H9 (cell line): ENCODE data around the gene TENM4. TPM values are rescaled to one million over a fixed set of nuclear protein-coding genes. Genes with fewer than 3 reads are reported as not detected.

Experiments used
- DNase-seq: peaks from one replicate; pipeline ENCODE4 v3.0.0-alpha.2; 2017
- H2AFZ ChIP-seq: one replicate; pipeline ENCODE4 v1.6.1; 2013; ENCODE audit warnings: mild to moderate bottlenecking, low read length, control low read depth, moderate library complexity
- H2AK5ac ChIP-seq: 2 replicates; pipeline ENCODE4 v1.6.1; 2013; ENCODE audit warnings: low read length, control low read depth, mixed read lengths; ENCODE audit not compliant: insufficient read length
- H2BK120ac ChIP-seq: one replicate; pipeline ENCODE4 v1.6.1; 2013; ENCODE audit warnings: low read depth, mild to moderate bottlenecking, low read length, control low read depth, inconsistent platforms; ENCODE audit not compliant: poor library complexity, severe bottlenecking
- H2BK12ac ChIP-seq: 2 replicates; pipeline ENCODE4 v1.6.1; 2013; ENCODE audit warnings: low read length, control low read depth, mixed read lengths, low read depth; ENCODE audit not compliant: insufficient read length
- H2BK15ac ChIP-seq: 2 replicates; pipeline ENCODE4 v1.6.1; 2013; ENCODE audit warnings: low read depth, low read length, control low read depth
- H2BK20ac ChIP-seq: one replicate; pipeline ENCODE4 v1.6.1; 2013; ENCODE audit warnings: low read depth, mild to moderate bottlenecking, low read length, control low read depth, inconsistent platforms; ENCODE audit not compliant: poor library complexity, severe bottlenecking
- H2BK5ac ChIP-seq: 2 replicates; pipeline ENCODE4 v1.6.1; 2013; ENCODE audit warnings: low read length, control low read depth, mixed read lengths; ENCODE audit not compliant: insufficient read length
- H3K14ac ChIP-seq: 2 replicates; pipeline ENCODE4 v1.6.1; 2013; ENCODE audit warnings: low read length, control low read depth; ENCODE audit not compliant: insufficient read depth
- H3K18ac ChIP-seq: 2 replicates; pipeline ENCODE4 v1.6.1; 2013; ENCODE audit warnings: low read depth, mild to moderate bottlenecking, mixed read lengths, low read length, control low read depth; ENCODE audit not compliant: insufficient read length
- H3K23ac ChIP-seq: 2 replicates; pipeline ENCODE4 v1.6.1; 2013; ENCODE audit warnings: low read length, control low read depth, mixed read lengths, low read depth; ENCODE audit not compliant: insufficient read length
- H3K23me2 ChIP-seq: 2 replicates; pipeline ENCODE4 v1.6.1; 2013; ENCODE audit warnings: low read depth, mild to moderate bottlenecking, mixed read lengths, low read length, control low read depth; ENCODE audit not compliant: insufficient read length, poor library complexity, severe bottlenecking
- H3K27ac ChIP-seq: 2 replicates; pipeline ENCODE4 v1.5.1; 2013; ENCODE audit warnings: low read length, control low read depth, mixed read lengths, low read depth; ENCODE audit not compliant: insufficient read length
- H3K27me3 ChIP-seq: 2 replicates; pipeline ENCODE4 v1.6.1; 2013; ENCODE audit warnings: low read length, control low read depth, inconsistent platforms; ENCODE audit not compliant: insufficient read depth
- H3K4ac ChIP-seq: 2 replicates; pipeline ENCODE4 v1.6.1; 2013; ENCODE audit warnings: low read depth, mild to moderate bottlenecking, control low read depth, inconsistent platforms, low read length, moderate library complexity
- H3K4me1 ChIP-seq: 2 replicates; pipeline ENCODE4 v1.6.1; 2013; ENCODE audit warnings: low read length, control low read depth, inconsistent platforms; ENCODE audit not compliant: insufficient read depth
- H3K4me2 ChIP-seq: 2 replicates; pipeline ENCODE4 v1.6.1; 2013; ENCODE audit warnings: low read length, control low read depth, mixed read lengths; ENCODE audit not compliant: insufficient read length, insufficient read depth
- H3K56ac ChIP-seq: 2 replicates; pipeline ENCODE4 v1.6.1; 2013; ENCODE audit warnings: low read depth, mild to moderate bottlenecking, mixed read lengths, low read length, control low read depth; ENCODE audit not compliant: insufficient read length
- H3K79me1 ChIP-seq: 2 replicates; pipeline ENCODE4 v1.6.1; 2013; ENCODE audit warnings: low read depth, mild to moderate bottlenecking, moderate library complexity, low read length, control low read depth, inconsistent platforms; ENCODE audit not compliant: insufficient read depth, poor library complexity, severe bottlenecking
- H3K79me2 ChIP-seq: 2 replicates; pipeline ENCODE4 v1.6.1; 2013; ENCODE audit warnings: low read length, control low read depth, inconsistent platforms; ENCODE audit not compliant: insufficient read depth
- H3K9ac ChIP-seq: 2 replicates; pipeline ENCODE4 v1.6.1; 2013; ENCODE audit warnings: low read length, control low read depth, mixed read lengths; ENCODE audit not compliant: insufficient read length; ENCODE audit errors: extremely low read depth
- H3K9me3 ChIP-seq: one replicate; pipeline ENCODE4 v1.6.1; 2013; ENCODE audit warnings: low read depth, low read length, inconsistent platforms; ENCODE audit not compliant: control insufficient read depth
- H3T11ph ChIP-seq: one replicate; pipeline ENCODE4 v1.6.1; 2013; ENCODE audit warnings: mild to moderate bottlenecking, low read length, control low read depth, inconsistent platforms
- H4K20me1 ChIP-seq: one replicate; pipeline ENCODE4 v1.6.1; 2013; ENCODE audit not compliant: control insufficient read depth, insufficient read length, insufficient read depth
- H4K5ac ChIP-seq: 2 replicates; pipeline ENCODE4 v1.6.1; 2013; ENCODE audit warnings: low read depth, mild to moderate bottlenecking, mixed read lengths, low read length, control low read depth; ENCODE audit not compliant: insufficient read length
- H4K8ac ChIP-seq: replicated peaks from 2 replicates; pipeline ENCODE4 v1.6.1; 2013; ENCODE audit warnings: low read length, control low read depth, mixed read lengths, low read depth; ENCODE audit not compliant: insufficient read length
- H4K91ac ChIP-seq: 2 replicates; pipeline ENCODE4 v1.6.1; 2013; ENCODE audit warnings: low read depth, mild to moderate bottlenecking, moderate library complexity, mixed read lengths, low read length, control low read depth; ENCODE audit not compliant: insufficient read length
- H3K27ac Mint-ChIP-seq, 3 experiments: 2 replicates in 2 of 3; 3 replicates in 1 of 3; pipeline ENCODE4 v1.8.0; 2020 to 2021; ENCODE audit warnings: mixed read lengths in 3 of 3, mild to moderate bottlenecking in 1 of 3, moderate library complexity in 1 of 3
- H3K27me3 Mint-ChIP-seq: 2 replicates; pipeline ENCODE4 v1.8.0; 2021; ENCODE audit warnings: low read depth, mild to moderate bottlenecking, moderate library complexity, mixed read lengths
- H3K36me3 Mint-ChIP-seq, 3 experiments: 2 replicates in 2 of 3; 3 replicates in 1 of 3; pipeline ENCODE4 v1.8.0; 2020 to 2021; ENCODE audit warnings: low read depth in 3 of 3, mixed read lengths in 3 of 3; ENCODE audit not compliant: insufficient read depth in 1 of 3
- H3K4me1 Mint-ChIP-seq, 2 experiments: 2 replicates each; pipeline ENCODE4 v1.8.0; 2020; ENCODE audit warnings: mixed read lengths in 2 of 2
- H3K4me3 Mint-ChIP-seq, 2 experiments: 2 replicates in 1 of 2; 3 replicates in 1 of 2; pipeline ENCODE4 v1.8.0; 2020 to 2021; ENCODE audit warnings: mild to moderate bottlenecking in 2 of 2, mixed read lengths in 2 of 2, moderate library complexity in 1 of 2
- H3K9me3 Mint-ChIP-seq, 2 experiments: 2 replicates in 1 of 2; 3 replicates in 1 of 2; pipeline ENCODE4 v1.8.0; 2020; ENCODE audit warnings: mild to moderate bottlenecking in 2 of 2, mixed read lengths in 2 of 2, moderate library complexity in 1 of 2
- CTCF ChIP-seq: fragments of 200-600 bp; sonication (generic); conservative IDR thresholded peaks from 3 replicates; pipeline ENCODE4 v1.8.0; 2021; ENCODE audit warnings: antibody characterized with exemption, mild to moderate bottlenecking
- WGBS: extraction: QIAGEN DNeasy Blood & Tissue Kit; methylation state at CpG from one replicate; pipeline ENCODE4 v1.1.7; 2013; ENCODE audit warnings: missing lambda C conversion rate, low lambda C conversion rate, mixed read lengths; ENCODE audit not compliant: insufficient read length; ENCODE audit errors: extremely low coverage; 5-methylcytosine and 5-hydroxymethylcytosine counted together
- total RNA-seq: library from RNA; stranded (reverse); gene quantifications from 2 replicates; pipeline ENCODE4 v1.2.1, GENCODE V29; 2021

TENM4 gene
- total RNA-seq, 1 experiment from 2014 or later, result 4.6 TPM

GRCh38 chr11:78893996-78894395 is 546.8 kb downstream of the TENM4 start:
- peaks cover 0 to 3% (median 0%) of the 10 kb centered on the region in 3 experiments; a peak in 1 of 7 replicates for H3K36me3 Mint-ChIP-seq
- H3K79me1 ChIP-seq, result no peaks in the 10 kb centered on the region
- no peak overlapping the region for H3K4ac ChIP-seq
- TF ChIP-seq CTCF, result no peak
- no peak overlapping the region for H2BK5ac ChIP-seq
- no peaks in the 10 kb centered on the region for H3K4me1 ChIP-seq
- H4K20me1 ChIP-seq, result no peaks in the 10 kb centered on the region
- H3K27ac ChIP-seq, result no peak overlapping the region
- no peaks in the 10 kb centered on the region for H3K9me3 ChIP-seq
- no peaks in the 10 kb centered on the region for H3K79me2 ChIP-seq
- H3K4me2 ChIP-seq, result no peak overlapping the region
- no peak overlapping the region for H3K14ac ChIP-seq
- no peak overlapping the region for H3K56ac ChIP-seq
- H3K27me3 Mint-ChIP-seq, result peaks cover 3% of the 10 kb centered on the region
- no peak overlapping the region for H2BK12ac ChIP-seq
- H4K5ac ChIP-seq, result no peak overlapping the region
- peaks cover 0 to 5% of the 10 kb centered on the region in 2 experiments; a peak in 1 of 4 replicates for H3K4me1 Mint-ChIP-seq
- no peak overlapping the region for H2AFZ ChIP-seq
- H3K23ac ChIP-seq, result no peak overlapping the region
- H3K18ac ChIP-seq, result no peak overlapping the region
- no peak overlapping the region for H3T11ph ChIP-seq
- H2BK15ac ChIP-seq, result no peak overlapping the region
- no peaks in the 10 kb centered on the region for H3K23me2 ChIP-seq
- no peaks in the 10 kb centered on the region for H3K9me3 Mint-ChIP-seq
- H3K9ac ChIP-seq, result no peak overlapping the region
- H3K4me3 Mint-ChIP-seq, result no peak overlapping the region
- no peak overlapping the region for H2BK120ac ChIP-seq
- WGBS, result no CpG with 5 or more reads among the region's 2 CpGs
- no peak overlapping the region for H3K27ac Mint-ChIP-seq
- no peak overlapping the region for H4K91ac ChIP-seq
- no peak overlapping the region for H2BK20ac ChIP-seq
- H3K27me3 ChIP-seq, result no peaks in the 10 kb centered on the region; the same call in 1 of the 2 replicates
- no peak overlapping the region for H4K8ac ChIP-seq
- no peak overlapping the region for H2AK5ac ChIP-seq
- no peak for DNase-seq
